GM23338 (cell line): Measurements from ENCODE around the gene CHST14. TPM values are rescaled to one million over a fixed set of nuclear protein-coding genes. Genes with fewer than 3 reads are reported as not detected.

Experiments
- ATAC-seq: fragments of 200-7000 bp; cut with Tn5 transposase; 3 replicates; pipeline ENCODE4 v1.9.1; 2020
- DNase-seq: peaks from one replicate; pipeline ENCODE4 v3.0.0-alpha.2; 2015; ENCODE audit warnings: low spot score
- H2AFZ ChIP-seq: fragments of 200-600 bp; sonication (generic); 2 replicates; pipeline ENCODE4 v1.8.0; 2016; ENCODE audit warnings: antibody characterized with exemption, mild to moderate bottlenecking, moderate library complexity
- H3F3A ChIP-seq: fragments of 200-600 bp; sonication (generic); replicated peaks from 2 replicates; pipeline ENCODE4 v1.8.0; 2017; ENCODE audit warnings: antibody characterized with exemption, mixed run types, low read depth
- H3K27ac ChIP-seq: fragments of 200-600 bp; sonication (generic); 2 replicates; pipeline ENCODE4 v1.6.1; 2016; ENCODE audit warnings: low read depth
- H3K27me3 ChIP-seq: fragments of 200-600 bp; sonication (generic); 2 replicates; pipeline ENCODE4 v1.8.0; 2016; ENCODE audit warnings: mild to moderate bottlenecking, mixed run types, moderate library complexity; ENCODE audit not compliant: insufficient read depth
- H3K36me3 ChIP-seq: fragments of 200-600 bp; sonication (generic); 2 replicates; pipeline ENCODE4 v1.8.0; 2016; ENCODE audit warnings: mild to moderate bottlenecking; ENCODE audit not compliant: insufficient read depth
- H3K4me1 ChIP-seq: fragments of 200-600 bp; sonication (generic); 2 replicates; pipeline ENCODE4 v1.8.0; 2016; ENCODE audit warnings: mild to moderate bottlenecking, moderate library complexity; ENCODE audit not compliant: insufficient read depth
- H3K4me2 ChIP-seq: fragments of 200-600 bp; sonication (generic); 2 replicates; pipeline ENCODE4 v1.7.1; 2017; ENCODE audit warnings: mixed run types
- H3K4me3 ChIP-seq: fragments of 200-600 bp; sonication (generic); 2 replicates; pipeline ENCODE4 v1.6.1; 2016; ENCODE audit warnings: mixed run types
- H3K79me2 ChIP-seq: fragments of 200-600 bp; sonication (generic); replicated peaks from 2 replicates; pipeline ENCODE4 v1.8.0; 2017; ENCODE audit warnings: mild to moderate bottlenecking; ENCODE audit not compliant: insufficient read depth
- H3K9me2 ChIP-seq: fragments of 200-600 bp; sonication (generic); 2 replicates; pipeline ENCODE4 v1.8.0; 2017; ENCODE audit not compliant: insufficient read depth
- H4K20me1 ChIP-seq: fragments of 200-600 bp; sonication (generic); replicated peaks from 2 replicates; pipeline ENCODE4 v1.8.0; 2017; ENCODE audit warnings: mild to moderate bottlenecking; ENCODE audit not compliant: insufficient read depth
- H3K27ac Mint-ChIP-seq: 2 replicates; pipeline ENCODE4 v1.8.0; 2020; ENCODE audit warnings: inconsistent platforms, mild to moderate bottlenecking, moderate library complexity, mixed read lengths
- H3K27me3 Mint-ChIP-seq: 3 replicates; pipeline ENCODE4 v1.8.0; 2022; ENCODE audit warnings: low read depth, mild to moderate bottlenecking, moderate library complexity, mixed read lengths, inconsistent platforms; ENCODE audit not compliant: insufficient read depth, poor library complexity
- H3K36me3 Mint-ChIP-seq: 3 replicates; pipeline ENCODE4 v1.8.0; 2021; ENCODE audit warnings: low read depth, mild to moderate bottlenecking, inconsistent platforms, moderate library complexity, mixed read lengths
- H3K4me1 Mint-ChIP-seq: 3 replicates; pipeline ENCODE4 v1.8.0; 2020; ENCODE audit warnings: mild to moderate bottlenecking, inconsistent platforms, mixed read lengths
- H3K4me3 Mint-ChIP-seq: 3 replicates; pipeline ENCODE4 v1.8.0; 2021; ENCODE audit warnings: moderate library complexity, mild to moderate bottlenecking, inconsistent platforms, mixed read lengths
- H3K9me3 Mint-ChIP-seq: 3 replicates; pipeline ENCODE4 v1.8.0; 2020; ENCODE audit warnings: moderate library complexity, mild to moderate bottlenecking, inconsistent platforms, mixed read lengths
- EZH2 ChIP-seq: fragments of 200-600 bp; sonication (generic); IDR thresholded peaks from one replicate; pipeline ENCODE4 v1.8.0; 2017; ENCODE audit warnings: antibody characterized with exemption, mild to moderate bottlenecking, low read depth; ENCODE audit not compliant: unreplicated experiment
- EZH2phosphoT487 ChIP-seq: fragments of 200-600 bp; sonication (generic); IDR thresholded peaks from one replicate; pipeline ENCODE4 v1.8.1; 2018; ENCODE audit warnings: antibody characterized with exemption; ENCODE audit not compliant: unreplicated experiment
- NANOG ChIP-seq: IDR thresholded peaks from 2 replicates; pipeline ENCODE4 v1.6.1; 2016; ENCODE audit warnings: antibody characterized with exemption, borderline replicate concordance
- ZNF114 ChIP-seq: fragments of 250-450 bp; sonication (Bioruptor Pico); IDR thresholded peaks from 2 replicates; pipeline ENCODE4 v1.5.0; 2020; ENCODE audit warnings: mild to moderate bottlenecking, moderate library complexity
- polyA plus RNA-seq: library from polyadenylated mRNA; unstranded; fragments of >200 nt; fragmentation: Nextera tagmentation; extraction: Ambion mirVana; gene quantifications from 2 replicates; pipeline ENCODE4 v1.2.1, GENCODE V29; 2016
- total RNA-seq: library from RNA; depleted of rRNA; stranded (reverse); fragments of >200 nt; shearing (Covaris generic); gene quantifications from 2 replicates; pipeline ENCODE4 v1.2.3, GENCODE V29; 2014
- TF ChIP-seq, protein P1 (sequence below): fragments of 250-450 bp; sonication (Bioruptor Pico); IDR thresholded peaks from 2 replicates; pipeline ENCODE4 v1.5.0; 2020; ENCODE audit warnings: mild to moderate bottlenecking, moderate library complexity
- TF ChIP-seq, protein P2 (sequence below): IDR thresholded peaks from 2 replicates; pipeline ENCODE4 v1.6.1; 2016; ENCODE audit warnings: antibody characterized with exemption
- TF ChIP-seq, protein P3 (sequence below), 2 experiments: fragments of 200-600 bp in 1 of 2; sonication (generic) in 1 of 2; conservative IDR thresholded peaks; 2 replicates each; pipeline versions ENCODE4 v1.5.1 to v1.6.1; 2016 to 2017; ENCODE audit warnings: antibody characterized with exemption in 2 of 2, low read depth in 2 of 2, mild to moderate bottlenecking in 2 of 2, moderate library complexity in 1 of 2

Gene CHST14
- total and polyA plus RNA-seq, 2 experiments from 2014 or later: 8.4 to 15.6 TPM

DNA sequence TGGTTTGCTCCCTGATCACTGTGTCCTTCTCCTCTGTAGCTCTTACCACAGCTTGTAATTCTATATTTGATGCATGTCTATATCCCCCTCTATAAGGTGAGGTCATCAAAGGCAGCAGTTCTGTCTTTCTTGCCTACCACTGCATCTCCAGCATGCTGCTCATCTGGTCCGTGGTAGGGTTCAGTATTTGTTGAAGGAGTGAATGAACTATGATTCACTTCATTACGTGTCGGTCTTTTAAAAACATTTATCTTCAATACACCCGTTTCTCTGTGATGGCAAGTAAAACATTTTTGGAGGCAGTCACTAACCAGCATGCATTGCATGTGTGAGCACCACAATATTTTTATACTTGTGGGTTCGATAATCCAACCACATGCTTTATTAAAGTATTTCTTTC is 27.6 kb downstream of the CHST14 start (continued):
- TF ChIP-seq, protein P1, sequence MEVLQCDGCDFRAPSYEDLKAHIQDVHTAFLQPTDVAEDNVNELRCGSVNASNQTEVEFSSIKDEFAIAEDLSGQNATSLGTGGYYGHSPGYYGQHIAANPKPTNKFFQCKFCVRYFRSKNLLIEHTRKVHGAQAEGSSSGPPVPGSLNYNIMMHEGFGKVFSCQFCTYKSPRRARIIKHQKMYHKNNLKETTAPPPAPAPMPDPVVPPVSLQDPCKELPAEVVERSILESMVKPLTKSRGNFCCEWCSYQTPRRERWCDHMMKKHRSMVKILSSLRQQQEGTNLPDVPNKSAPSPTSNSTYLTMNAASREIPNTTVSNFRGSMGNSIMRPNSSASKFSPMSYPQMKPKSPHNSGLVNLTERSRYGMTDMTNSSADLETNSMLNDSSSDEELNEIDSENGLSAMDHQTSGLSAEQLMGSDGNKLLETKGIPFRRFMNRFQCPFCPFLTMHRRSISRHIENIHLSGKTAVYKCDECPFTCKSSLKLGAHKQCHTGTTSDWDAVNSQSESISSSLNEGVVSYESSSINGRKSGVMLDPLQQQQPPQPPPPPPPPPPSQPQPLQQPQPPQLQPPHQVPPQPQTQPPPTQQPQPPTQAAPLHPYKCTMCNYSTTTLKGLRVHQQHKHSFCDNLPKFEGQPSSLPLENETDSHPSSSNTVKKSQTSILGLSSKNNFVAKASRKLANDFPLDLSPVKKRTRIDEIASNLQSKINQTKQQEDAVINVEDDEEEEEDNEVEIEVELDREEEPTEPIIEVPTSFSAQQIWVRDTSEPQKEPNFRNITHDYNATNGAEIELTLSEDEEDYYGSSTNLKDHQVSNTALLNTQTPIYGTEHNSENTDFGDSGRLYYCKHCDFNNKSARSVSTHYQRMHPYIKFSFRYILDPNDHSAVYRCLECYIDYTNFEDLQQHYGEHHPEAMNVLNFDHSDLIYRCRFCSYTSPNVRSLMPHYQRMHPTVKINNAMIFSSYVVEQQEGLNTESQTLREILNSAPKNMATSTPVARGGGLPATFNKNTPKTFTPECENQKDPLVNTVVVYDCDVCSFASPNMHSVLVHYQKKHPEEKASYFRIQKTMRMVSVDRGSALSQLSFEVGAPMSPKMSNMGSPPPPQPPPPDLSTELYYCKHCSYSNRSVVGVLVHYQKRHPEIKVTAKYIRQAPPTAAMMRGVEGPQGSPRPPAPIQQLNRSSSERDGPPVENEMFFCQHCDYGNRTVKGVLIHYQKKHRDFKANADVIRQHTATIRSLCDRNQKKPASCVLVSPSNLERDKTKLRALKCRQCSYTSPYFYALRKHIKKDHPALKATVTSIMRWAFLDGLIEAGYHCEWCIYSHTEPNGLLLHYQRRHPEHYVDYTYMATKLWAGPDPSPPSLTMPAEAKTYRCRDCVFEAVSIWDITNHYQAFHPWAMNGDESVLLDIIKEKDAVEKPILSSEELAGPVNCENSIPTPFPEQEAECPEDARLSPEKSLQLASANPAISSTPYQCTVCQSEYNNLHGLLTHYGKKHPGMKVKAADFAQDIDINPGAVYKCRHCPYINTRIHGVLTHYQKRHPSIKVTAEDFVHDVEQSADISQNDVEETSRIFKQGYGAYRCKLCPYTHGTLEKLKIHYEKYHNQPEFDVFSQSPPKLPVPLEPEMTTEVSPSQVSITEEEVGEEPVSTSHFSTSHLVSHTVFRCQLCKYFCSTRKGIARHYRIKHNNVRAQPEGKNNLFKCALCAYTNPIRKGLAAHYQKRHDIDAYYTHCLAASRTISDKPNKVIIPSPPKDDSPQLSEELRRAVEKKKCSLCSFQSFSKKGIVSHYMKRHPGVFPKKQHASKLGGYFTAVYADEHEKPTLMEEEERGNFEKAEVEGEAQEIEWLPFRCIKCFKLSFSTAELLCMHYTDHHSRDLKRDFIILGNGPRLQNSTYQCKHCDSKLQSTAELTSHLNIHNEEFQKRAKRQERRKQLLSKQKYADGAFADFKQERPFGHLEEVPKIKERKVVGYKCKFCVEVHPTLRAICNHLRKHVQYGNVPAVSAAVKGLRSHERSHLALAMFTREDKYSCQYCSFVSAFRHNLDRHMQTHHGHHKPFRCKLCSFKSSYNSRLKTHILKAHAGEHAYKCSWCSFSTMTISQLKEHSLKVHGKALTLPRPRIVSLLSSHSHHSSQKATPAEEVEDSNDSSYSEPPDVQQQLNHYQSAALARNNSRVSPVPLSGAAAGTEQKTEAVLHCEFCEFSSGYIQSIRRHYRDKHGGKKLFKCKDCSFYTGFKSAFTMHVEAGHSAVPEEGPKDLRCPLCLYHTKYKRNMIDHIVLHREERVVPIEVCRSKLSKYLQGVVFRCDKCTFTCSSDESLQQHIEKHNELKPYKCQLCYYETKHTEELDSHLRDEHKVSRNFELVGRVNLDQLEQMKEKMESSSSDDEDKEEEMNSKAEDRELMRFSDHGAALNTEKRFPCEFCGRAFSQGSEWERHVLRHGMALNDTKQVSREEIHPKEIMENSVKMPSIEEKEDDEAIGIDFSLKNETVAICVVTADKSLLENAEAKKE (CRISPR knock-in tag): no peak

DNA sequence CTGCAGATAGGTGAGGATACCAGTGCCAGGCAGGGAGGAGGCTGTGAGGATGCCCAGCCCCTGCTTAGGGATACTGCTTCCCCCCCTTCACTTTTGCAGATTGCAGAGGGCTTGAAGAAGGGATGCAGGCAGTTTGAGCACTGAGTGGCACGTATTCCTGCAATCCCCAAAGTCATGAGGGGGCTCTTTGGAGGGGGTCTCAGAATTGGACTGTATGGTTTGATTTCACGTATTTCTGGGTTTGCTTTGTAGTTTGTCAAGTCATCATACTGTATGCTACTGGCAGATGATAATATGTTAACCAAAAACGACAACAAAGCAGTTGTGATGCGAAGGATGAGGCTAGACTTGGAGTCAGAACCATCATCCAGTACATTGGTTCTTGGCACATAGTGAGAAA is 28.1 kb downstream of the CHST14 start:
- Histone ChIP-seq H3F3A (no peaks in the 10 kb centered on the region), H3K27me3 (no peaks in the 10 kb centered on the region), H3K4me2 (no peak overlapping the region), H4K20me1 (no peaks in the 10 kb centered on the region), H3K4me3 (no peak overlapping the region), H2AFZ (no peak overlapping the region), H3K4me1 (no peaks in the 10 kb centered on the region), H3K9me2 (0 out of 2 replicates have a peak, but pooled peaks cover 2% of the 10 kb centered on the region), H3K79me2 (no peaks in the 10 kb centered on the region), H3K36me3 (no peaks in the 10 kb centered on the region), H3K27ac (no peak overlapping the region)
- Mint-ChIP-seq H3K9me3 (no peaks in the 10 kb centered on the region), H3K4me1 (no peaks in the 10 kb centered on the region), H3K36me3 (no peaks in the 10 kb centered on the region), H3K27ac (no peak overlapping the region), H3K27me3 (peaks cover 8% of the 10 kb centered on the region), H3K4me3 (no peak overlapping the region)
- DNase-seq (no peak), ATAC-seq (no peak)
- TF ChIP-seq, protein P1 (CRISPR knock-in tag): no peak
- TF ChIP-seq ZNF114 (CRISPR knock-in tag): no peak
- TF ChIP-seq, protein P2, sequence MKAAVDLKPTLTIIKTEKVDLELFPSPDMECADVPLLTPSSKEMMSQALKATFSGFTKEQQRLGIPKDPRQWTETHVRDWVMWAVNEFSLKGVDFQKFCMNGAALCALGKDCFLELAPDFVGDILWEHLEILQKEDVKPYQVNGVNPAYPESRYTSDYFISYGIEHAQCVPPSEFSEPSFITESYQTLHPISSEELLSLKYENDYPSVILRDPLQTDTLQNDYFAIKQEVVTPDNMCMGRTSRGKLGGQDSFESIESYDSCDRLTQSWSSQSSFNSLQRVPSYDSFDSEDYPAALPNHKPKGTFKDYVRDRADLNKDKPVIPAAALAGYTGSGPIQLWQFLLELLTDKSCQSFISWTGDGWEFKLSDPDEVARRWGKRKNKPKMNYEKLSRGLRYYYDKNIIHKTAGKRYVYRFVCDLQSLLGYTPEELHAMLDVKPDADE: no peak
- TF ChIP-seq EZH2: no peak
- TF ChIP-seq NANOG: no peak
- TF ChIP-seq, protein P3, sequence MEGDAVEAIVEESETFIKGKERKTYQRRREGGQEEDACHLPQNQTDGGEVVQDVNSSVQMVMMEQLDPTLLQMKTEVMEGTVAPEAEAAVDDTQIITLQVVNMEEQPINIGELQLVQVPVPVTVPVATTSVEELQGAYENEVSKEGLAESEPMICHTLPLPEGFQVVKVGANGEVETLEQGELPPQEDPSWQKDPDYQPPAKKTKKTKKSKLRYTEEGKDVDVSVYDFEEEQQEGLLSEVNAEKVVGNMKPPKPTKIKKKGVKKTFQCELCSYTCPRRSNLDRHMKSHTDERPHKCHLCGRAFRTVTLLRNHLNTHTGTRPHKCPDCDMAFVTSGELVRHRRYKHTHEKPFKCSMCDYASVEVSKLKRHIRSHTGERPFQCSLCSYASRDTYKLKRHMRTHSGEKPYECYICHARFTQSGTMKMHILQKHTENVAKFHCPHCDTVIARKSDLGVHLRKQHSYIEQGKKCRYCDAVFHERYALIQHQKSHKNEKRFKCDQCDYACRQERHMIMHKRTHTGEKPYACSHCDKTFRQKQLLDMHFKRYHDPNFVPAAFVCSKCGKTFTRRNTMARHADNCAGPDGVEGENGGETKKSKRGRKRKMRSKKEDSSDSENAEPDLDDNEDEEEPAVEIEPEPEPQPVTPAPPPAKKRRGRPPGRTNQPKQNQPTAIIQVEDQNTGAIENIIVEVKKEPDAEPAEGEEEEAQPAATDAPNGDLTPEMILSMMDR (conservative IDR thresholded peaks at IDR 0.05; ENCODE audit: low read depth in 2 of 2): no peak
- TF ChIP-seq EZH2phosphoT487: no peak
